AG09309 (cell line): ENCODE results near the gene AKAIN1.

ENCODE experiments used
- DNase-seq: peaks from one replicate; pipeline ENCODE4 v3.0.0-alpha.2; 2010; ENCODE audit warnings: low read depth
- H3K4me3 ChIP-seq: 2 replicates; pipeline ENCODE4 v1.5.1; 2011; ENCODE audit warnings: mild to moderate bottlenecking, low read depth, low read length, moderate library complexity; ENCODE audit not compliant: control insufficient read depth
- CTCF ChIP-seq: IDR thresholded peaks from 2 replicates; pipeline ENCODE4 v1.5.1; 2011; ENCODE audit warnings: mild to moderate bottlenecking, low read depth, low read length, inconsistent platforms; ENCODE audit not compliant: insufficient read depth, control insufficient read depth; ENCODE audit errors: missing control alignments

AKAIN1 gene

DNA sequence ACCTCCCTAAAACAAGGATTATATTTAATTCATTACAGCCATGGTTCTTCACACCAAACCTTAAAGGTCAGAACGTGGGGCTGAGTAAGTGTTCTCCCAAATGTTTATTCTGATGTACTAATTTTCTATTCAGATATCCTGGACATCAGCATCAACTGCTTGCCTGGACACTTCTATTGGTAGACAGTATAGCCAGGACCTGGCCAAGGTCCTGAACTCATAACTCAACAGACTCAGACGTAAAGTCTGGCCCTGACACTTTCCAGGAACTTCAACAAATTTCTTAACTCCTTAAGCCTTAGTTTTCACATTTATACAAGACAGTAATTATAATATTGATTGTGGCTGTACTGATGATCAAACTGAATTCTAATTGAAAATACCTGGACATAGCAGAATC is 89.1 kb downstream of the AKAIN1 start:
- no peak for TF ChIP-seq CTCF
- H3K4me3 ChIP-seq, result no peak overlapping the region
- DNase-seq, result no peak

DNA sequence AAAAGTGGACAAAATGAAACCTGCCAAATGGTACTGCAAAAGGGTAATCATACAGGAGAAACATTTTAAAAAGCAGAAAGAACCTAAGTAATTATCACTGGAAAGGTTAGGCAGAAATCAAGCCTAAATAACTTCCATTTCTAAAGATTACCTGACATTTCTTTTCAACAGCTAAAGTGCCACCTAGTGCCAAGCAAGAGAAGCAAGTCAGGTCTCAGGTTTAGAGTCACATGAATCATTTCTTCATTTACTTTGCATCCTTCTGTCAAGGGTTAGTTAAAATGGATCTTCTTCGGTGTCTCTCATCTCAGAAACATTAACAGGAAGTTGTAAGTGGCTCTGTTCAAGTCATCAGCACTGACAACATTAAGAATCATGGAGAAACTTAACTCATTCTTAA is 90.3 kb downstream of the AKAIN1 start:
- H3K4me3 ChIP-seq, result no peak overlapping the region
- no peak for TF ChIP-seq CTCF
- no peak for DNase-seq

DNA sequence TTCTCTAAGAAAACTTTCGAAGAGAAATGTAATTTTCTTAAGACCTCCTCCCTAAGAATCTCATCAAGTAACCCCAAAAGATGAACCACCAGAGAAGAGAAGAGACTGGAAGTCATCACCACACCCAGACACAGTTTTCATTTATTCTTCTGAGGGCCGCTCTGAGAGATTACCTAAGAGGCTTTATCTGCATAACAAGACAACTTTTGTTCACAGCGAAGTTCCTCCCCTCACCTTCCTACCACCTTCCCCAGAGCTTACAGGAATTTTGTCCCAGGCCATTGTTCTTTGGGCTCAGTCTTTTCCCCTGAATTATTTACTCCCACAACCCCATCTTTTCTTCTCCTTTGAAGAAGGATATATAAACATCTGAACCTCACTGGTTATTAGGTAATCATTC is 92.8 kb downstream of the AKAIN1 start:
- no peak for TF ChIP-seq CTCF
- H3K4me3 ChIP-seq, result no peak overlapping the region
- DNase-seq, result no peak

GRCh38 chr18:5103693-5104092 is 93.4 kb downstream of the AKAIN1 start:
- TF ChIP-seq CTCF, result no peak

DNA sequence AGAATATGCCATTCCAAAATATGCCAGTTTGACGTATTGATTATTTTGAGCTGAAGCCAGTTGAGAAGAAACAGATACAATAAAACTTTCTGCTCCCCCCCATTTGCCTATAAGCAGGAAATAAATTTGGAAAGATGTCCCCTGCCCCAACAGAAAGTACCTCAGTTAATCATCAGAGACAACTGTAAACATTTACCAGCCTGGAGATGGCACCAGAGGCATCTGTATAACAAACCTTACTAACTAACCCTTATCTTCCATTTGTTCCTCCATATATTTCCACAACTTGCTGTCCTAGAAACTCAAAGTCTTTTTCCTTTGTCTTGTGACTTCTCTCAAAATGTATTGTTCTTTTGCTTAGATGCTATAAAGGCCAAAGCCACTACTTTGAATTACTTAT is 93.8 kb downstream of the AKAIN1 start:
- no peak for DNase-seq
- no peak overlapping the region for H3K4me3 ChIP-seq
- TF ChIP-seq CTCF, result no peak

More at GRCh38 chr18:5103693-5104092, 93.4 kb downstream of the AKAIN1 start:
- DNase-seq, result no peak
- no peak overlapping the region for H3K4me3 ChIP-seq

DNA sequence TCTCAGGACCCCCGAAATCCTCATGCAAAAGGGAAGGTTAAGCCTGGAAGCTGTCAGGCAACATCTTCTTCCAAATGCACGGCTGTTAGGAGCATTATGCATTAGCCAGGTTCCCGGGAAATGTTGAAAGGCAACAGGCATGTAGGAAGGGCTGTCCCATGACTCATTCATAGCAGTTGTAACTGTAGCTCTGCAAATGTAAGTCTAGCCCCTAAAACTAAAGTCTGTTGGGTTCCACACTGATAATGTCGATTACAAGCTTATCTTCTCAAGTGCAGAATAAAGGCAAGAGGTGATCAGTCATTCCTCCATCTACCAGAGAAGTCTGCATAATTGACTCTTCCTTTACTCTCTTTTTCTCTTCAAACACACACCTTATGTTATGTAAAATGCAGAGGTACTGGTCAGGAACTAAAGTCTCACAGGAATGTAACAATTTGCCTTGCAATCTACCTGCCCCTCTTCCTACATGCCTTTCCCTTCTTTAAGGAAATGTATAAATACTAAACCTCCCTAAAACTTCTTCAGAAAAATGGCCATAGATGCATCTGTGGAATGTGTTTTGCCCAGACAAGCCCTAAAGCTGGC is 99.8 kb downstream of the AKAIN1 start:
- DNase-seq, result no peak
- H3K4me3 ChIP-seq, result no peak overlapping the region
- TF ChIP-seq CTCF, result no peak

GRCh38 chr18:5095239-5095638 is 101.8 kb downstream of the AKAIN1 start:
- no peak overlapping the region for H3K4me3 ChIP-seq

More at GRCh38 chr18:5095239-5095638, 101.8 kb downstream of the AKAIN1 start:
- no peak for DNase-seq
- TF ChIP-seq CTCF, result no peak
